ENCODE results near the gene LIPE.
"Not testable (repeated sequence)": the region's sequence is repeated elsewhere in the genome, so short reads cannot be mapped to it uniquely, and the experiment has no call there.

Gene LIPE, protein sequence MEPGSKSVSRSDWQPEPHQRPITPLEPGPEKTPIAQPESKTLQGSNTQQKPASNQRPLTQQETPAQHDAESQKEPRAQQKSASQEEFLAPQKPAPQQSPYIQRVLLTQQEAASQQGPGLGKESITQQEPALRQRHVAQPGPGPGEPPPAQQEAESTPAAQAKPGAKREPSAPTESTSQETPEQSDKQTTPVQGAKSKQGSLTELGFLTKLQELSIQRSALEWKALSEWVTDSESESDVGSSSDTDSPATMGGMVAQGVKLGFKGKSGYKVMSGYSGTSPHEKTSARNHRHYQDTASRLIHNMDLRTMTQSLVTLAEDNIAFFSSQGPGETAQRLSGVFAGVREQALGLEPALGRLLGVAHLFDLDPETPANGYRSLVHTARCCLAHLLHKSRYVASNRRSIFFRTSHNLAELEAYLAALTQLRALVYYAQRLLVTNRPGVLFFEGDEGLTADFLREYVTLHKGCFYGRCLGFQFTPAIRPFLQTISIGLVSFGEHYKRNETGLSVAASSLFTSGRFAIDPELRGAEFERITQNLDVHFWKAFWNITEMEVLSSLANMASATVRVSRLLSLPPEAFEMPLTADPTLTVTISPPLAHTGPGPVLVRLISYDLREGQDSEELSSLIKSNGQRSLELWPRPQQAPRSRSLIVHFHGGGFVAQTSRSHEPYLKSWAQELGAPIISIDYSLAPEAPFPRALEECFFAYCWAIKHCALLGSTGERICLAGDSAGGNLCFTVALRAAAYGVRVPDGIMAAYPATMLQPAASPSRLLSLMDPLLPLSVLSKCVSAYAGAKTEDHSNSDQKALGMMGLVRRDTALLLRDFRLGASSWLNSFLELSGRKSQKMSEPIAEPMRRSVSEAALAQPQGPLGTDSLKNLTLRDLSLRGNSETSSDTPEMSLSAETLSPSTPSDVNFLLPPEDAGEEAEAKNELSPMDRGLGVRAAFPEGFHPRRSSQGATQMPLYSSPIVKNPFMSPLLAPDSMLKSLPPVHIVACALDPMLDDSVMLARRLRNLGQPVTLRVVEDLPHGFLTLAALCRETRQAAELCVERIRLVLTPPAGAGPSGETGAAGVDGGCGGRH

DNA sequence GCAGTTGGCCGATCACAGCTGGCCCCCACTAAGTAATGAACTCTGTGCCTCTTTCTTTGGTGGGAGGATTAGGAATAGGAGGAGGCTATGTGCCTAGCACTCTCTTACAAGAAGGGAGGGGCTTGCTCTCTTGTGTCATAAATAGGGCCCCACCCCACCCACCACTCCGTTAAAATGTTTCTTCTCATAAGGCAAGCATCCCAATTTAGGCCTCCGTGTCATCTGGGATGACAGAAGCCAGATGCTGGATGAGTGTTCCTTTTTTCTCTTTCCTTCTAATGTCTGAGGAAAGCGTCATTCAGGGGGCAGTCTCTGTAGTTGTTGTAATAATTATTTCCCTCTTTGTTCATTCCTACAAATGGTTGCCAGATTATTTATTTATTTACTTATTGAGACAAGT is at the start of gene LIPE:
LIPE (minus strand) TSS at position 76 of the 400 bp plus-strand sequence. CDS start 239 bp downstream, outside the sequence.
- DNase-seq: no peak

DNA sequence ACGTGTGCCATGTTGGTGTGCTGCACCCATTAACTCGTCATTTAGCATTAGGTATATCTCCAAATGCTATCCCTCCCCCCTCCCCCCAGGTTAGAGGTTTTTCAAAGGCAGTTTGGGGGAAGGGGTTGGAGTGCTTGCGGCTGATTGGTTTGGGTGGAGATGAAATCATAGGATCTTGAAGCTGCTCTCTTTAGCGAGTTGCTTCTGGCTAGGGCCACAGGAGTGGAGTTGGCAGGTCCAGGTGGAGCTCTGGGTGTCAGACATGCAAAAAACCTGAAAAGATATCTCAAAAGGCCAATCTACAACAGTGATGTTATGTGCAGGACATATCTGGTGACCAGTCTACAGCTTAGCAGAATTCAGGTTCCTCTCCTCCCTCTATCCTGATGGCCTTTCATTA is 48.2 kb upstream of the LIPE start:
- no peak for DNase-seq

DNA sequence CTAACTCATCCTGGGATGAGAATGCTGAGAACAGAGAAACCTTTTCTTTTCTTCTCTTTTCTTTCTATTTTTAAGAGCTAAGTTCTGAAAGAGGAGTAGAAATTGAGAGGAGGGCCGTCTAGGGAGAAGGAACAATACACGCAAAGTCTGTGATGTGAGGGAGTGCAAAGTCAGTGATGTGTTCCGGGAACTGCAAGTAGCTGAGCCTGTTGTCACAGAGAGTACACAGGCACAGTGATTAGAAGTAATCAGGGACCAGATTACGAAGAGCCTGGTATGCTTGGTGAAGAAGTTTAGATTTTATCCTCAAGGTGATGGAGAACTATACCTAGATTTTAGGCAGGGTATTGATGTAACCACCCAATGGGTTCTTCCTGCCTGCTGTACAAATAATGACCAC is 47.6 kb upstream of the LIPE start:
- DNase-seq: no peak

DNA sequence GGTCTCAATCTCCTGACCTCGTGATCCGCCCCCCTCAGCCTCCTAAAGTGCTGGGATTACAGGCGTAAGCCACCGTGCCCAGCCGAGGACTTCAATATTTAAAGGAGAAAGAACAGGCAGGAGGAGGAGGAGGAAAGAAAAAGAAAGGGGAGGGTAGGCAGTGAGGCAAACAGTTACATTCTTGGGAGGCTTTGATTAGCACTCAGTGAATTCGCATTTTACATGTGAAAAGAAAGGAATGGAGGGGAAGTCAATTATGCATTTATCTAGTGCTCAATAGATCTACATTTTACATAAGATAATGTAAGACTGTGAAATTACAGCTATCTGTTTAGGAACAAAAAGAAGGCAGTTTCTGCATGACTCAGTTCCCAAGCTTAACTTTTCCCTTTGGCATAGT is 46.5 kb upstream of the LIPE start:
- no peak for DNase-seq

DNA sequence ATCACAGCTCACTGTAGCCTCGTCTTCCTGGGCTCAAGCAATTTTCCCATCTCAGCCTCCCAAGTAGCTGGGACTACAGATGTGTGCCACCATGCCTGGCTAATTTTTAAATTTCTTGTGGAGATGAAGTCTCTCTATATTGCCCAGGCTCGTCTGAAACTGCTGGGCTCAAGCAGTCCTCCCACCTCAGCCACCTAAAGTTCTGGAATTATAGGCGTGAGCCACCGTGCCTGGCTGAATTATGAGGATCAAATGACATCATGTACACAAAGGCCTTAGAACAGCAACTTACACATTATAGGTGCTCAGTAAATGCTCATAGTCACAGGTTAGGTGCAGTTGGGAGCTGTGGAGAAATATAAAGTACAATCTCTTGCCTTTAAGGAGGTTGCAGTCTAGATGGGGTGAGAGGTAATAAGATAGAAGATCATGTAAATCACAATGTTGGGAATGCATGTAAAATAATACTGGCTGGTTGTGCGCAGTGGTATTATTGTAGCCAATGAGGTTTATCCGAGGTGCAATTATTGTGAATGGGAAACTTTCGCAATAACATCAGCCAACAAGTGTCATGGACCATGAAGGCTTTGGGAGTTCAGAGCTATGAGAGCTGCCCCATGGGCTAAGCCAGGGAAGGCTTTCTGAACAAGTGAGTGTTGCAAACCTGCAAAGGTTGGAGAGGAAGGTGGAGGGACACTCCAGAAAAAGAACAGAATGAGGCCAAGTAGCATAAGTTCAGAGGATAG is 45.4 kb upstream of the LIPE start:
- DNase-seq: no peak

DNA sequence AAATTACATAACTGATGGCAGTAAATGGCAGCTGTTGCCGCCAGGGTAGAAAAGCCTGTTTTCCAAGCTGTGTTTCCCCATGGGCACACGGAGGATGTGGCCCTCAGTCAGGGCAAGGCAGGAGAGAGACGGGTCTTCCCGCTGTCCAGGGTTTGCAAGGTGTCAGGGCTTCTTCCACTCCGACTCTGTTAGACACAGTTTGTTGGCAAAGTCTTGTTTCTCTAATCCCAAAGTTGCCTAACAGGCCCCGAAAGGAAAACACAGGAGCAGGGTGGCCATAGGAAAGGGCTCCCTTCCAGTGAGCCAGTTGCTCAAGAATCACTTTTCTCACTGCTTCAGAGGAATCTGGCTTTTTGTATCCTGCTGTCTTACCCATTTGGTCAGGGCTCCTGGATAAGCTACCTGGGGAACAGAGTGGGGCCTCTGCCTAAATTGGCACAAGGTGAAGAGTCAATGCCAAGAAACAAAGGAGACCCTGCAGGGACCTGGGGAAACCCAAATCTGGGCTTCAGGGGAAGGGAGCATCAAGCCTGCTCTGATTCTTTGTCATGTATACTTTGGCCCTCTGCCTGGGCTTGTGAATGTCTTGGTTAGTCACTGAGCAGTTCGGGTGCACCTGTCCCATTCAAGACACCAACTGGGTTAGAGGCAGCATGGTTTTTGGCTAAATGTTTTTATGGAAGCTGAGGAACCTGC is 44.5 kb upstream of the LIPE start:
- no peak for DNase-seq

DNA sequence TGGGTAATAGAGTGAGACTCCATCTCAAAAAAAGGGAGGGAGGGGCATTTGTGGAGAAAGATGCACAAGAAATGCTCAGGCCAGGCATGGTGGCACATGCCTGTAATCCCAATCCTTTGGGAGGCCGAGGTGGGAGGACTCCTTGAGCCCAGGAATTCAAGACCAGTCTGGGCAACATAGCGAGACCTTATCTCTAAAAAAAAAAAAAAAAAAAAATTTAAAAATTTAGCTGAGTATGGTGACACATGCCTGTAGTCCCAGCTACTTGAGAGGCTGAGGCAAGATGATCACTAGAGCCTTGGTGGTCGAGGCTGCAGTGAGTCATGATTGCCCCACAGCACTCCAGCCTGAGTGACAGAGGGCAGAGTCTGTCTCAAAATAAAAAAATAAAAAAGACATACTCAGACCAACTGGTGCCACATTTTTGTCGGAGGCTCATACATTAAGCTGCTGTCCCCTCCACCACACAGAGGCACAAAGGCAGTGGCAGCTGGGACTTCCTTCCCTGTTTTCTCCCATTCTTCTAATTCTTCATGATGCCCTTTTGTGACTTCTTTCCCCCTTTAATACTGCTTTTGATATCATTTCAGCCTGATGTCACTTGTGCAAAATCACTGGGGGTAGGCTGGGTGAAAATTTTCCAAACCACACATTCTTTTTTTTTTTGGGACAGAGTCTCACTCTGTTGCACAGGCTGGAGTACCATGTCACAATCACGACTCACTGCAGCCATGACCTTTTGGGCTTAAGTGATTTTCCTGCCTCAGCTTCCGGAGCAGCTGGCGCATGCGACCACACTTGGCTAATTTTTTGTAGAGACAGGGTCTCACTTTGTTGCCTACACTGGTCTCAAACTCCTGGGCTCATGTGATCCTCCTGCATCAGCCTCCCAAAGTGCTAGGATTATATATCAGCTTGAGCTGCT is 42.4 kb upstream of the LIPE start:
- no peak for DNase-seq

DNA sequence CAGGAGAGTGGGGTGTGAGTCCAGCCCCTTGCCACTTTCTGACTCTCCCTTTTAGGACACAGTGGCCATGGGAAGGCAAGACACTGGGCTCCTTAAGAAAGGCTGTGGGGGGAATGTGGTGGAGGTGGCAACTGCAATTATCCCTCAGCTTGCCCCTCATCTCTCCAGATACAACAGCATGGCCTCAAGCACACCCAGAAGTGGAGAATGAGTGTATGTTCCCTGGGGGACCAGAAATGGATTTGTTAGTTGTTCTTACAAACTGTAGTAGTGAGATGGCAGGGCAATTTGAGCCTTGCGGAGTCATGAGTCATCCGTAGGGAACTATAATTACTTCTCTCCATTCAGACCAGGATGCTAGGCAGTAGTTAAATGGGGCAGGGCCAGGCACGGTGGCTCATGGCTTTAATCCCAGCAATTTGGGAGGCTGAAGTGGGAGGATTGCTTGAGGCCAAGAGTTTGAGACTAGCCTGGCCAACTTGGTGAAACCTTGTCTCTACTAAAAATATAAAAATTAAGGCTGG is 41.1 kb upstream of the LIPE start:
- no peak for DNase-seq

DNA sequence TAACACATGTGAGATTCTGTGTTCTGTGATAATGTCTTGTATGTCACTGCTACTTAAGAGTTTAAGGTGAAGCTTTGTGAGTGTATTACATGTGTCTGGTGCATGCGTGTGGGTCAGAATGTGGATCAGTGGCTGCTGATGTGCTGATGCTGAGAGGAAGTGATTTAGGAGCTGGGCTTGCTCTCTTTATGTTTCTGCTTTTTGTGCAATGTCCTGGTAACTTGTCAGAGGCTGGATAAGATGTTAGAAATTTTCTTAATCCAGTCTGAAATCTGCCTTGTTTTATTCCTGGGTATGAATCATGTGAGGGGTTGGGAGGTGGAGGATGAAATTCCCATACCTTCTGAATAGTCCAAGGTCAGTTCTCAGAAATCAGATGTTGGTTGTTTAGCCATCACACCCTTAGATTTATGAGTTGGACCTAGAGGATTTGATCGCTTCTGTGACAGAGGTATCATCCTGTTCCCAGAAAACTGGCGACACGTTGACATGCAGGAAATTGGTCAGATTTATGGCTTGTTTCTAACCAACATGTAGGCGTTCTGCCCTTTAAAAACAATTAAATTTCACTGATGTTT is 40.1 kb upstream of the LIPE start:
- DNase-seq: no peak

DNA sequence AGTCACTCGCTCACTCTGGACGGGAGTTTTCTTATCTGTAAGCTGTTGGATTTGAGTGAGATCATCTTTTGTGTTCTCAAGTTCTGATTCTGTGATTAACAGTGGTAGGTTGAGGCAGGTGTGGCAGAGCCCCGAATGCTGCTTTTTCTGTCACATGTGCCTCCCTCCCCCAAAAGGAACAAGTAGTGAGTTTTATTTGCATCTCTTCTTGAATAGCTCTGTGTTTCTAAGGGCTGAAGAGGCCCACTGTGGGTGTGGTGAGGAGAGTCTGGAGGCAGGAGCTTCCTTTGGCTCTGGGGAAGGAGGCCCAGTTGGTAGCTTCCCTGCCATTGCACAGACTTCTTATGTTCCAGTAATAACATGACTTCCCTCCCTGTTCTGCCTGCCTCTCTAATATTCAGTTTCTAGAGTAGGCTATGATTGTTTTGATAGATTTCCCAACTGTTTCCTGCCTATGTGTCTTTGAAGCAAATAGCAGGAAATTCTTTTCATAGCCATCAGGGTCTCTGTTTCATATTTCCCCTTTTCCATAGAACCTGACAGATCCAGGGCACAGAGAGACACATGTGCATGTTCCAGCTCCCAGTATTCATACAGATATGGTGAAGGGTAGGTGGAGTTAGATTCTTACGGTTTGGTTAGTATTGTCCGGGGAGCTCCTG is 39.5 kb upstream of the LIPE start:
- DNase-seq: no peak

DNA sequence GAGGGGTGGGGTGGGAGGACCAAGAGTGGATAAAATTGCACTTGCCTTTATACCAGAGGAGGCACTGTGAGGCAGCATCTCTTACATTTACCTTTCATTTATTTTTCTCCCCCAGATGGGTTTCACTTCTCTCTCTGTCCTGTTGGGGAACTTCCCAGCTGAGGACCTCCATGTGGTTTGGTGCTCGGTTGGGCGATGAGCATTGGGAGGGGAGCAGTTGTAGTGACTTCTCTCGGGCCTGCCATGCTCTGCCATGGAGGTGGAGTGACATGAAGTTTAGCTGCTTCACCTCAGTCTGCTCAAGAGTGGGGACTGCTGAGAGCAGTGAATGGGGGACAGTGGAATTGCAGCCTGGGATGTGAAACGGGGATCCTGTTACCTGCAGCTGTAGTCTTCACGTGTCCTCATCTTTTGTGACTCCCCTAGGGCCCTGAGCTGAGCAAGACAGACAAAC is 38.7 kb upstream of the LIPE start:
- no peak for DNase-seq

DNA sequence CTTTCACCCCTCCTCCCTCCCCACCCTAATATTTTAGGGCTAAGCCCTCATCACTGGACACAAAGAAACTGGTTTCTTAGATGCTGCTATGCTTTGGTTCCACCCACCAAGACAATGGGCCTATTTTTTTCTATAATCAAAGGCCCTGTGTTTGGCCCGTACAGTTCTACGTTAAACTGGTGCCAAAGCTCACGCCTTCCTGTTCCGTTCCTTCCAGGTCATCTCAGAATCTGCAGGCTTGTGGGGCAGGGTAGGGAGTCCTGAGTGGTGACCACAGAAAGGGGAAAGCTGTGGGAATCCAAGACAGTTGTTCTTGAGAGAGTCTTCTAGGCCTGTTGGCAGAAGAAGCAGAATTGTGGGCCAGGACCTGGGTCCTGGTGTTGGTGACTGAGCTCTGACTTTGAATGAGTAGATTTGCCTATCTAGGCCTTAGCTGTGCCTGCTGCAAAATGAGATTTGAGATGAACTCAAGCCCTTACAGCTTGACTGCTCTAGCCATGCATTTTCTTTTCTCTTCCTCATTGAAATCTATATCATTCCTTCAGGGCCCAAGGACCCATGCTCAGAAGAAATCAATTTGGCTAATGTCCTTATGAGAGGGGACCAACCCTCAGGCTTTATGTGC is 34.6 kb upstream of the LIPE start:
- no peak for DNase-seq

DNA sequence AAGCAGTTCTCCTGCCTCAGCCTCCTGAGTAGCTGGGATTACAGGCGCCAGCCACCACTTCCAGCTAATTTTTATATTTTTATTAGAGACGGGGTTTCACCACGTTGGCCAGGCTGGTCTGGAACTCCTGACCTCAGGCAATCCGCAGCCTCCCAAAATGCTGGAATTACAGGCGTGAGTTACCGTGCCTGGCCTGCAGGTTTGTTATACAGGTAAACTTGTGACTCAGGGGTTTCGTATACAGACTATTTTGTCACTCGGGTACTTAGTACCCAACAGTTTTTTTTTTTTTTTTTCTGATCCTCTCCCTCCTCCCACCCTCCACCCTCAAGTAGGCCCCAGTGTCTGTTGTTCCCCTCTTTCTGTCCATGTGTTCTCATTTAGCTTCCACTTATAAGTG is 34.0 kb upstream of the LIPE start:
- not testable (repeated sequence) for DNase-seq

DNA sequence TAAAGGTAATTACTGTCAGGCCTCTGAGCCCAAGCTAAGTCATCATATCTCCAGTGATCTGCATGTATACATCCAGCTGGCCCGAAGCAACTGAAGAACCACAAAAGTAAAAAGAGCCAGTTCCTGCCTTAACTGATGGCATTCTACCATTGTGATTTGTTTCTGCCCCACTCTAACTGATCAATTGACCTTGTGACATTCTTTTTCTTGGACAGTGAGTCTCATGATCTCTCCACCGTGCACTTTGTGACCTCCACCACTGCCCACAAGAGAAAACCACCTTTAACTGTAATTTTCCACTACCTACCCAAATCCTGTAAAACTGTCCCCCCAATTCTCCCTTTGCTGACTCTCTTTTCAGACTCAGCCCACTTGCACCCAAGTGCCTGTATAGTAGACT is 32.7 kb upstream of the LIPE start:
- no peak for DNase-seq

DNA sequence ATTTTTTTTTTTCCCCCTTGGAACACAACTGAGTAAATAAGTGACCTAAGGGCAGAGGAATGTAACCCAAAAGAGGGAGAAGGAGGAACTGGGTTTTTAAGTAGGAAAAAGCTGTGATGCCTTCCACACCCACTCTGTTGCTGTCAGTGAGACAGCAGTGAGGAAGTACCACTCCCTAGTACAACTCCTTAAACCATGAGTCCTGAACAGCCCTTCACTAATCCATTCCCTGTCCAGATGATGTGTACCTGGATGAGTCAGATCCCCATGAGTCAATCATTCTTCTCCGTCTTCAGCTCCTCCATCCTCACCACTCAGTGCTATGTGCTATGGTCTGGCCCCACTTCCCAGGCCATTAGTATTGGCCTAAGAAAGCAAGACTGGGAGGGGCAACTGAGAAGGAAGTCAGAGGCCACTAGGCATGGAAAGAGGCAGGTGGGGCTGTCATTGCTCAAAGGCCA is 28.5 kb upstream of the LIPE start:
- no peak for DNase-seq

DNA sequence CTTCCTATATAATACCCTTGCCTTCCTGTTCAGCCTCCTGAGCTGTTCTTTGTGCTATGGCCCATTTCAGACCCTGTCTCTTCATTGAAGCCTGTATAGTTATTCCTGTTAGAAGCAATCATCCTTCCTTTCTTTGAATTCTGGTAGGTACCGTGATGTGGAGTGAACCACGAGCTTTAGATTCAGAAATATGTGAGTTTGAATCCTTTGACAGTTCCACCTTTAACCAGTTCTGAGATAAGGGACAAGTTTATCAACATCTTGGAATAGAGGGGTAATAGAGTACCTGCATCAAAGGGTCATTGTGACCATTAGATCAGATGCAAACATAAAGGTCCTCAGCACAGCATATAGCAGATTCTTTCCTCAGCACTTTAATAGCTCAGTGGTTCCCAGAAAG is 27.9 kb upstream of the LIPE start:
- no peak for DNase-seq

DNA sequence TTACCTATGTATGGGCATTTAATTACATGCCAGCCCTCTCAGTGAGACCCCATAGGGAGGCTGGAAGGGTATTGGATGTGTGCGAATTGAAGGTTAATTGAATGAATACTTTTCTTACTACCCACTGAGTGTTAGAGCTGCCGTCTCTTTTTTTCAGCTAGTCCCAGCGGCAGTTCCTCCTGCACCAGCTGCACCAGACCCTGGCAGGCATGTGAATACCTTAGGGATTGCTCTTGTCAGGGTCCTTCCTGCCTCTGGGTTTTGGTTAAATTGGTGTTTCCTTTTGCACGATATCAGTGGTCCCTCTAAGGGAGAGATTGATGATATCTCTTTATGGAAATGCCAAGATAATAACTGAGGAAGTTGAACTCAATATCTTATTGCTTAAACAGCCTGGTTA is 25.4 kb upstream of the LIPE start:
- no peak for DNase-seq

DNA sequence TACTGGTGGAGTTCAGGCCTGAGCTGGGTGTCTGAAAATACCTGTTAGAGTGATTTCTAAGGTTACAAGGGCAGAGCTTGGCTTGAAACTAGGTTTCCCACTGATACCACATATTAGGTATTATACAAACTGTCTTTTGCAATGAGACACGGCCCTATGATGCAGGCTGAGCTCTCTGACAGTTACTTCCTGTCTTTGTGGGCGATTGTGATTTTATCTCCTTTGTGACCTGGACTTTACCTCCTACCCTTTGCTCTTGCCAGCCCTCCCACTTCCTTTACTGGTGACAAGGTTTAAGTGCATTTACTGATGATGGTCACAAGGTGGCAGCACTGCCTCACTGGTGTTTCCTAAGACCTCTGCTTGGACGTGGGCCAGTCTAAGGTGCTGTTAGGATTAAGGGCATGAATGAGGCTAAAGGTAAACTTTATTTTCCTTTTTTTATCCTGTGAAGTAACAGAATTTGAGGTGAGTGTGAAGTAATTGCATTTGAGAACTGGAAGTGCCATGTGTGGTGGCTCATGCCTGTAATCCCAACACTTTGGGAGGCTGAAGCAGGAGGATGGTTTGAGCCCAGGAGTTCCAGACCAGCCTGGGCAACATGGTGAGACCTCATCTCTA is 23.2 kb upstream of the LIPE start:
- peak; percentile 78 to 81 for DNase-seq

DNA sequence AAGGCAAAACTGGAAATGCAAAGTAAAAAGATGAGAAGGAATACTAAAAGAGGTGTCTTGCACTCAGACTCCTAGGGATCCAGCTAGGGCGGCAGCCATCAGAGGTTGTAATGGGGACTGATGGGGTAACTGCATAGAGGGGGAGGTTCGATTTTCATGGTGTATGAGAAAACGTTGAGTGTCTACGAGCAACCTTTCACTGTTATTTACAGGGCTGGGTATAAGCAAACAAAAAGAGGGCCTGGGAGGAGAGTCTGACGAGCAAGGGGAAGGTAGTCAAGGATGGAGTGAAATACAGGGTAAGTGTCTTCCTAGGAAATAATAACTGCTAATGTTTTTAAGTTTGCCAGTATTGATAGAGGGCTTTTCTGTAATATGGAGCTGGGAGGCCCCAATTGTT is 21.1 kb upstream of the LIPE start:
- DNase-seq: not testable (repeated sequence)
